GM12878 (cell line): ENCODE results near the gene CHIC2. TPM values are rescaled to one million over a fixed set of nuclear protein-coding genes. Genes with fewer than 3 reads are reported as not detected.
A peak's percentile ranks its signal among the peaks of the same experiment; 100 is the strongest.

Source experiments
- ATAC-seq: fragments of 200-7000 bp; cut with Tn5 transposase; 3 replicates; pipeline ENCODE4 v1.9.1; 2020; ENCODE audit warnings: mild to moderate bottlenecking, moderate library complexity
- BruUV-seq: library from RNA; stranded (reverse); fragments of 400-500 nt; replicated peaks from 2 replicates; lab custom pipeline; 2021; lab: Mats Ljungman, UMichigan
- CTCF ChIA-PET: fragments of 300-600 bp; sonication (Branson Sonifier 250); formaldehyde crosslinking; extraction: SDS; loops from one replicate; lab custom pipeline; 2021; ENCODE audit warnings: inconsistent platforms; lab: Yijun Ruan, JAX
- POLR2A ChIA-PET: fragments of 350-600 bp; formaldehyde crosslinking; extraction: SDS; loops from one replicate; lab custom pipeline; 2021; ENCODE audit warnings: inconsistent platforms; lab: Charles Lee
- RAD21 ChIA-PET: fragments of 300-600 bp; sonication (Branson Sonifier 250); formaldehyde crosslinking; loops from one replicate; lab custom pipeline; 2023; ENCODE audit warnings: antibody characterized with exemption; ENCODE audit not compliant: unreplicated experiment; lab: Charles Lee
- SMC1A ChIA-PET: fragments of 300-600 bp; sonication (Branson Sonifier 250); formaldehyde crosslinking; loops from one replicate; lab custom pipeline; 2023; ENCODE audit not compliant: unreplicated experiment, uncharacterized antibody; lab: Charles Lee
- DNase-seq: peaks from one replicate; pipeline ENCODE4 v3.0.0-alpha.2; 2011; ENCODE audit warnings: low read depth, low spot score
- FAIRE-seq: peaks from 3 replicates; lab custom pipeline; 2011; peaks lifted over from hg19 to GRCh38; lab: Jason Lieb, UNC
- H2AFZ ChIP-seq: 2 replicates; pipeline ENCODE4 v1.6.0; 2011; ENCODE audit warnings: low read depth, low read length, control low read depth; ENCODE audit not compliant: control insufficient read depth
- H3K27ac ChIP-seq: 2 replicates; pipeline ENCODE4 v1.5.1; 2011; ENCODE audit warnings: control low read depth; ENCODE audit not compliant: control insufficient read depth, insufficient read depth
- H3K27me3 ChIP-seq, 2 experiments: replicated peaks in 1 of 2; 2 replicates each; pipeline versions ENCODE4 v1.6.0 to v1.6.1; 2011; ENCODE audit warnings: low read length in 1 of 2; ENCODE audit not compliant: control insufficient read depth in 2 of 2, insufficient read depth in 2 of 2
- H3K36me3 ChIP-seq, 2 experiments: 2 replicates each; pipeline ENCODE4 v1.5.1; 2011; ENCODE audit warnings: low read length in 1 of 2; ENCODE audit not compliant: control insufficient read depth in 2 of 2, insufficient read depth in 2 of 2
- H3K4me1 ChIP-seq: 2 replicates; pipeline ENCODE4 v1.6.1; 2011; ENCODE audit warnings: mild to moderate bottlenecking, low read length, moderate library complexity, mixed read lengths; ENCODE audit not compliant: control insufficient read depth, insufficient read depth
- H3K4me2 ChIP-seq: 2 replicates; pipeline ENCODE4 v1.6.0; 2011; ENCODE audit warnings: control low read depth; ENCODE audit not compliant: control insufficient read depth, insufficient read depth
- H3K4me3 ChIP-seq: fragments of 200-600 bp; sonication (generic); 2 replicates; pipeline ENCODE4 v1.5.1; 2016
- H3K79me2 ChIP-seq: 2 replicates; pipeline ENCODE4 v1.6.0; 2011; ENCODE audit warnings: low read length; ENCODE audit not compliant: control insufficient read depth, insufficient read depth
- H3K9ac ChIP-seq: 2 replicates; pipeline ENCODE4 v1.8.0; 2011; ENCODE audit warnings: low read length, control low read depth, mixed read lengths; ENCODE audit not compliant: control insufficient read depth, insufficient read depth
- H3K9me3 ChIP-seq: replicated peaks from 3 replicates; pipeline ENCODE4 v1.5.1; 2011; ENCODE audit warnings: mild to moderate bottlenecking, low read length; ENCODE audit not compliant: control insufficient read depth, insufficient read depth
- H4K20me1 ChIP-seq: 2 replicates; pipeline ENCODE4 v1.6.0; 2011; ENCODE audit not compliant: control insufficient read depth, insufficient read depth
- BMI1 ChIP-seq: fragments of 450-650 bp; IDR thresholded peaks from 2 replicates; pipeline ENCODE4 v1.6.1; 2016; ENCODE audit warnings: mild to moderate bottlenecking, moderate library complexity, borderline replicate concordance
- CREM ChIP-seq: IDR thresholded peaks from 2 replicates; pipeline ENCODE4 v1.6.1; 2014; ENCODE audit warnings: antibody characterized with exemption, low read depth
- ETV6 ChIP-seq, 2 experiments: fragments of 450-650 bp in 1 of 2; IDR thresholded peaks in 1 of 2; conservative IDR thresholded peaks in 1 of 2; 2 replicates each; pipeline ENCODE4 v1.6.1; 2014; ENCODE audit warnings: antibody characterized with exemption in 1 of 2, borderline replicate concordance in 1 of 2, low read depth in 1 of 2, mild to moderate bottlenecking in 1 of 2, moderate library complexity in 1 of 2
- HDAC6 ChIP-seq: fragments of 200-600 bp; sonication (generic); IDR thresholded peaks from one replicate; pipeline ENCODE4 v1.8.0; 2017; ENCODE audit warnings: antibody characterized with exemption; ENCODE audit not compliant: unreplicated experiment
- RAD21 ChIP-seq: IDR thresholded peaks from 2 replicates; pipeline ENCODE4 v1.6.1; 2011; ENCODE audit warnings: mild to moderate bottlenecking, low read depth, low read length, moderate library complexity; ENCODE audit not compliant: insufficient read depth
- RB1 ChIP-seq: fragments of 450-650 bp; formaldehyde crosslinking; IDR thresholded peaks from 2 replicates; pipeline ENCODE4 v1.6.1; 2017; ENCODE audit warnings: mild to moderate bottlenecking, borderline replicate concordance
- RCOR1 ChIP-seq: conservative IDR thresholded peaks from 2 replicates; pipeline ENCODE4 v1.6.1; 2012; ENCODE audit warnings: low read depth, low read length, improper control_type of control experiment
- RELB ChIP-seq: fragments of 450-650 bp; IDR thresholded peaks from 2 replicates; pipeline ENCODE4 v1.6.1; 2017; ENCODE audit warnings: low read depth, mild to moderate bottlenecking, moderate library complexity
- SMAD1 ChIP-seq: fragments of 450-650 bp; IDR thresholded peaks from 2 replicates; pipeline ENCODE4 v1.6.1; 2018; ENCODE audit warnings: mild to moderate bottlenecking, low read depth; ENCODE audit not compliant: partially characterized antibody
- SREBF1 ChIP-seq: IDR thresholded peaks from 2 replicates; pipeline ENCODE4 v1.6.1; 2012; ENCODE audit warnings: mild to moderate bottlenecking, low read length
- TBL1XR1 ChIP-seq: IDR thresholded peaks from 2 replicates; pipeline ENCODE4 v1.6.1; 2012; ENCODE audit warnings: low read depth, low read length, improper control_type of control experiment
- WGBS: methylation state at CpG from one replicate; pipeline ENCODE4 v1.1.6; 2016; ENCODE audit warnings: low lambda C conversion rate; ENCODE audit not compliant: insufficient replicate concordance, insufficient coverage; ENCODE audit errors: missing lambda C conversion rate; 5-methylcytosine and 5-hydroxymethylcytosine counted together
- in situ Hi-C: fragments of 300-500 bp; cut with MboI; formaldehyde crosslinking; loops from 9 replicates; pipeline ENCODE4 v1.14.3; 2018; ENCODE audit warnings: mixed read lengths
- intact Hi-C: fragments of 100-400 bp; cut with micrococcal nuclease; formaldehyde crosslinking; loops from one replicate; pipeline ENCODE4 v1.14.2; 2022; ENCODE audit not compliant: unreplicated experiment
- polyA plus RNA-seq, 11 experiments: library from polyadenylated mRNA; depleted of rRNA in 4 of 11; unstranded in 6 of 11; stranded (reverse) in 5 of 11; fragments of >200 nt; fragmentation: Nextera tagmentation in 4 of 11; fragmentation: Illumina TruSeq in 1 of 11; extraction: Ambion mirVana in 4 of 11; extraction: Trizol in 1 of 11; gene quantifications; 1 replicate in 1 of 11; 2 replicates in 10 of 11; pipeline versions ENCODE4 v1.2.1 to v1.2.3, GENCODE V29; 2011 to 2016; ENCODE audit warnings: inconsistent platforms in 2 of 11, missing spikeins in 2 of 11, low read depth in 1 of 11
- total RNA-seq, 4 experiments: library from RNA; depleted of rRNA in 3 of 4; stranded (reverse); fragments of >200 nt in 3 of 4; fragmentation: Illumina TruSeq in 1 of 4; extraction: Trizol in 1 of 4; gene quantifications; 2 replicates each; pipeline versions ENCODE4 v1.2.1 to v1.2.3, GENCODE V29; 2013 to 2021
- TF ChIP-seq, protein P1 (sequence below): fragments of 450-650 bp; IDR thresholded peaks from 2 replicates; pipeline ENCODE4 v1.6.1; 2017; ENCODE audit warnings: mild to moderate bottlenecking, moderate library complexity
- TF ChIP-seq, protein P2 (sequence below): fragments of 450-650 bp; IDR thresholded peaks from 2 replicates; pipeline ENCODE4 v1.6.1; 2017; ENCODE audit warnings: mild to moderate bottlenecking, moderate library complexity

Gene CHIC2
- total and polyA plus RNA-seq, 10 of the 15 experiments (the other 5 are each of a cell fraction or from before 2014, with no cell fraction given) = 0.80 to 24.4 (median 12.2) TPM

DNA sequence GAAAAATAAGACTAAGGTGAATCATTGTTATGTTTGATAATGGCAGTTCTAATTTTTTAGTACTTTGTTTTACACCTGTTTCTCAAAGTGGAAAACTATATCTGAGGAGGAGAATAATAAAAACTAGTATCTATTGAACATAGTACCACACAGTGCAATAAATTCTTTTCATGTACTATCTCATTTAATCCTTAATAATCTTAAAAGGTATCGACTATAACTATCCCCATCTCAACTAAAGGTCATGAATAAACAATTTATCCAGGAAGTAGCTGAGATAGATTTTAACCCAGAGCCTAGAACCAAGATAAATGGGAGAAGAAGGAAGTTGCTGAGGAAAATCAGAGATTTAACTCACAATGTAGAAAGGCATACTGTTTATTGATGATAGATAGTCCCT, 2.5 kb downstream of the CHIC2 start:
- ChIA-PET RAD21 (interaction anchor here (0.6 kb wide), 1 partner anchor 18 kb away, joined by 3 read pairs; no protein-coding TSS in a partner anchor), SMC1A (interaction anchor here (1.0 to 1.1 kb wide), 2 partner anchors 26 to 45 kb away, joined by 3 to 4 read pairs; no protein-coding TSS in a partner anchor), POLR2A (interaction anchor here (0.6 kb wide), 1 partner anchor 363 kb away, joined by 4 read pairs; no protein-coding TSS in a partner anchor), CTCF (no interaction called here)
- no peaks in the 10 kb centered on the region for H3K36me3 ChIP-seq
- no peak for DNase-seq
- peaks cover 59% of the 10 kb centered on the region for H3K79me2 ChIP-seq
- no peak overlapping the region for H3K27ac ChIP-seq
- no peaks in the 10 kb centered on the region for H3K9me3 ChIP-seq
- no peaks in the 10 kb centered on the region for H4K20me1 ChIP-seq
- 100% methylated on average over 1 of the region's 1 CpG for WGBS
- no peak for FAIRE-seq
- no peaks in the 10 kb centered on the region for H3K27me3 ChIP-seq
- H3K4me3 ChIP-seq = 0 out of 2 replicates have a peak overlapping the region, but pooled peaks have one; percentile 42
- ATAC-seq = no peak
- BruUV-seq = no TSS peak
- no peak overlapping the region for H3K9ac ChIP-seq
- H2AFZ ChIP-seq = no peak overlapping the region
- in situ Hi-C loops = no loop called here
- intact Hi-C loops = loop anchor here (10.0 kb wide), 2 partner anchors 357 to 1347 kb away; no protein-coding TSS in a partner anchor
- 0 out of 2 replicates have a peak overlapping the region, but pooled peaks have one; percentile 47 for H3K4me2 ChIP-seq
- H3K4me1 ChIP-seq = peaks cover 9% of the 10 kb centered on the region; the same call in 1 of the 2 replicates
- no peak for TF ChIP-seq RELB
- no peak for TF ChIP-seq RAD21
- TF ChIP-seq HDAC6 = no peak
- TF ChIP-seq BMI1 = no peak
- no peak for TF ChIP-seq SREBF1
- no peak for TF ChIP-seq RB1
- no peak for TF ChIP-seq SMAD1
- no peak for TF ChIP-seq ETV6 (conservative IDR thresholded peaks at IDR 0.05 in 1 of 2, IDR thresholded peaks at IDR 0.05 in 1 of 2; ENCODE audit: borderline replicate concordance in 1 of 2, low read depth in 1 of 2)
- TF ChIP-seq CREM = no peak
- TF ChIP-seq, protein P1, sequence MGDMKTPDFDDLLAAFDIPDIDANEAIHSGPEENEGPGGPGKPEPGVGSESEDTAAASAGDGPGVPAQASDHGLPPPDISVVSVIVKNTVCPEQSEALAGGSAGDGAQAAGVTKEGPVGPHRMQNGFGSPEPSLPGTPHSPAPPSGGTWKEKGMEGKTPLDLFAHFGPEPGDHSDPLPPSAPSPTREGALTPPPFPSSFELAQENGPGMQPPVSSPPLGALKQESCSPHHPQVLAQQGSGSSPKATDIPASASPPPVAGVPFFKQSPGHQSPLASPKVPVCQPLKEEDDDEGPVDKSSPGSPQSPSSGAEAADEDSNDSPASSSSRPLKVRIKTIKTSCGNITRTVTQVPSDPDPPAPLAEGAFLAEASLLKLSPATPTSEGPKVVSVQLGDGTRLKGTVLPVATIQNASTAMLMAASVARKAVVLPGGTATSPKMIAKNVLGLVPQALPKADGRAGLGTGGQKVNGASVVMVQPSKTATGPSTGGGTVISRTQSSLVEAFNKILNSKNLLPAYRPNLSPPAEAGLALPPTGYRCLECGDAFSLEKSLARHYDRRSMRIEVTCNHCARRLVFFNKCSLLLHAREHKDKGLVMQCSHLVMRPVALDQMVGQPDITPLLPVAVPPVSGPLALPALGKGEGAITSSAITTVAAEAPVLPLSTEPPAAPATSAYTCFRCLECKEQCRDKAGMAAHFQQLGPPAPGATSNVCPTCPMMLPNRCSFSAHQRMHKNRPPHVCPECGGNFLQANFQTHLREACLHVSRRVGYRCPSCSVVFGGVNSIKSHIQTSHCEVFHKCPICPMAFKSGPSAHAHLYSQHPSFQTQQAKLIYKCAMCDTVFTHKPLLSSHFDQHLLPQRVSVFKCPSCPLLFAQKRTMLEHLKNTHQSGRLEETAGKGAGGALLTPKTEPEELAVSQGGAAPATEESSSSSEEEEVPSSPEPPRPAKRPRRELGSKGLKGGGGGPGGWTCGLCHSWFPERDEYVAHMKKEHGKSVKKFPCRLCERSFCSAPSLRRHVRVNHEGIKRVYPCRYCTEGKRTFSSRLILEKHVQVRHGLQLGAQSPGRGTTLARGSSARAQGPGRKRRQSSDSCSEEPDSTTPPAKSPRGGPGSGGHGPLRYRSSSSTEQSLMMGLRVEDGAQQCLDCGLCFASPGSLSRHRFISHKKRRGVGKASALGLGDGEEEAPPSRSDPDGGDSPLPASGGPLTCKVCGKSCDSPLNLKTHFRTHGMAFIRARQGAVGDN = no peak
- TF ChIP-seq, protein P2, sequence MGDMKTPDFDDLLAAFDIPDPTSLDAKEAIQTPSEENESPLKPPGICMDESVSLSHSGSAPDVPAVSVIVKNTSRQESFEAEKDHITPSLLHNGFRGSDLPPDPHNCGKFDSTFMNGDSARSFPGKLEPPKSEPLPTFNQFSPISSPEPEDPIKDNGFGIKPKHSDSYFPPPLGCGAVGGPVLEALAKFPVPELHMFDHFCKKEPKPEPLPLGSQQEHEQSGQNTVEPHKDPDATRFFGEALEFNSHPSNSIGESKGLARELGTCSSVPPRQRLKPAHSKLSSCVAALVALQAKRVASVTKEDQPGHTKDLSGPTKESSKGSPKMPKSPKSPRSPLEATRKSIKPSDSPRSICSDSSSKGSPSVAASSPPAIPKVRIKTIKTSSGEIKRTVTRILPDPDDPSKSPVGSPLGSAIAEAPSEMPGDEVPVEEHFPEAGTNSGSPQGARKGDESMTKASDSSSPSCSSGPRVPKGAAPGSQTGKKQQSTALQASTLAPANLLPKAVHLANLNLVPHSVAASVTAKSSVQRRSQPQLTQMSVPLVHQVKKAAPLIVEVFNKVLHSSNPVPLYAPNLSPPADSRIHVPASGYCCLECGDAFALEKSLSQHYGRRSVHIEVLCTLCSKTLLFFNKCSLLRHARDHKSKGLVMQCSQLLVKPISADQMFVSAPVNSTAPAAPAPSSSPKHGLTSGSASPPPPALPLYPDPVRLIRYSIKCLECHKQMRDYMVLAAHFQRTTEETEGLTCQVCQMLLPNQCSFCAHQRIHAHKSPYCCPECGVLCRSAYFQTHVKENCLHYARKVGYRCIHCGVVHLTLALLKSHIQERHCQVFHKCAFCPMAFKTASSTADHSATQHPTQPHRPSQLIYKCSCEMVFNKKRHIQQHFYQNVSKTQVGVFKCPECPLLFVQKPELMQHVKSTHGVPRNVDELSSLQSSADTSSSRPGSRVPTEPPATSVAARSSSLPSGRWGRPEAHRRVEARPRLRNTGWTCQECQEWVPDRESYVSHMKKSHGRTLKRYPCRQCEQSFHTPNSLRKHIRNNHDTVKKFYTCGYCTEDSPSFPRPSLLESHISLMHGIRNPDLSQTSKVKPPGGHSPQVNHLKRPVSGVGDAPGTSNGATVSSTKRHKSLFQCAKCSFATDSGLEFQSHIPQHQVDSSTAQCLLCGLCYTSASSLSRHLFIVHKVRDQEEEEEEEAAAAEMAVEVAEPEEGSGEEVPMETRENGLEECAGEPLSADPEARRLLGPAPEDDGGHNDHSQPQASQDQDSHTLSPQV = no peak
- no peak for TF ChIP-seq RCOR1
- no peak for TF ChIP-seq TBL1XR1
